Measurements from ENCODE around the gene GCC1. TPM values are rescaled to one million over a fixed set of nuclear protein-coding genes. Genes with fewer than 3 reads are reported as not detected.

Gene GCC1
- total RNA-seq, 1 experiment from 2014 or later = 16.8 TPM

DNA sequence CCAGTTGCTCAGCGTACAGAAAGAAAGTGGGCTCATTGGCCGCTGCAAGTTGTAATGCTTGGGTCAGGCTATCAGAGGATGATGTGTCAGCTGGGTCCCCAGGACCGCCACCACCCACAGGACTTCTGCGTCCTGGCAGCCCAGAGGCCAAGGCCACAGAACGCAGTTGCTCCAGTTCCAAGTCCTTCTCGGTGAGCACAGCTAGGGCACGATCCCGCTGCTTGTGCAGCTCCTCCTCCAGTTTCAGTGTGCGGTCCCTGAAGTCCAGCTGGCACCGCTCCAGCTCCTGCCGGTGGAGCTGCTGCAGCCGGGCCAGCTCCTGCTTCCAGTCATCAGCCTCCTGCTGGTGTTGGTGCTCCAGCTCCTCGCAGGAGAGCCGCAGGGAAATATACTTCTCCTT is 3.0 kb downstream of the GCC1 start:
- no peak overlapping the region for H3K18ac ChIP-seq (ENCODE audit: insufficient read length, low read depth, low read length)
- no peaks in the 10 kb centered on the region for H3K9me3 Mint-ChIP-seq
- H3K36me3 Mint-ChIP-seq (ENCODE audit: insufficient read depth in 1 of 3, low read depth in 3 of 3) = peaks cover 8 to 30% (median 21%) of the 10 kb centered on the region in 3 experiments
- peaks cover 2% of the 10 kb centered on the region; the same call in 1 of the 2 replicates for H3K4me1 ChIP-seq (ENCODE audit: insufficient read depth, low read length)
- no peak overlapping the region for H2BK15ac ChIP-seq (ENCODE audit: low read depth, low read length)
- H3K4me3 Mint-ChIP-seq = no peak overlapping the region
- no peak overlapping the region for H2BK120ac ChIP-seq (ENCODE audit: low read depth, low read length, poor library complexity, severe bottlenecking)
- no peak overlapping the region for H3K9ac ChIP-seq (ENCODE audit: extremely low read depth, insufficient read length, low read length)
- no peak overlapping the region for H3K4ac ChIP-seq (ENCODE audit: low read depth, low read length)
- no peak overlapping the region for H3K4me2 ChIP-seq (ENCODE audit: insufficient read depth, insufficient read length, low read length)
- H3K23ac ChIP-seq (ENCODE audit: insufficient read length, low read depth, low read length) = no peak overlapping the region
- no peak overlapping the region for H2BK12ac ChIP-seq (ENCODE audit: insufficient read length, low read depth, low read length)
- no peak overlapping the region for H3K27ac Mint-ChIP-seq
- H3K14ac ChIP-seq (ENCODE audit: insufficient read depth, low read length) = no peak overlapping the region
- DNase-seq = no peak
- peaks cover 6% of the 10 kb centered on the region for H3K79me1 ChIP-seq (ENCODE audit: insufficient read depth, low read depth, low read length, poor library complexity, severe bottlenecking)
- H2BK5ac ChIP-seq (ENCODE audit: insufficient read length, low read length) = no peak overlapping the region
- H4K8ac ChIP-seq (replicated peaks; ENCODE audit: insufficient read length, low read depth, low read length) = no peak overlapping the region
- no peaks in the 10 kb centered on the region for H4K20me1 ChIP-seq (ENCODE audit: control insufficient read depth, insufficient read depth, insufficient read length)
- H3K23me2 ChIP-seq (ENCODE audit: insufficient read length, low read depth, low read length, poor library complexity, severe bottlenecking) = peaks cover 8% of the 10 kb centered on the region
- peaks cover 19% of the 10 kb centered on the region for H3K27me3 Mint-ChIP-seq (ENCODE audit: low read depth)
- no peak overlapping the region for H2AK5ac ChIP-seq (ENCODE audit: insufficient read length, low read length)
- no peak overlapping the region for H3K27ac ChIP-seq (ENCODE audit: insufficient read length, low read depth, low read length)
- H2AFZ ChIP-seq (ENCODE audit: low read length) = no peak overlapping the region
- H4K5ac ChIP-seq (ENCODE audit: insufficient read length, low read depth, low read length) = no peak overlapping the region
- peaks cover 14 to 21% of the 10 kb centered on the region in 2 experiments for H3K4me1 Mint-ChIP-seq
- no peak overlapping the region for H3K56ac ChIP-seq (ENCODE audit: insufficient read length, low read depth, low read length)
- H3T11ph ChIP-seq (ENCODE audit: low read length) = no peak overlapping the region
- H2BK20ac ChIP-seq (ENCODE audit: low read depth, low read length, poor library complexity, severe bottlenecking) = no peak overlapping the region
- peaks cover 6% of the 10 kb centered on the region; the same call in 1 of the 2 replicates for H3K27me3 ChIP-seq (ENCODE audit: insufficient read depth, low read length)
- WGBS (ENCODE audit: extremely low coverage, insufficient read length, low lambda C conversion rate) = no CpG with 5 or more reads among the region's 14 CpGs
- H4K91ac ChIP-seq (ENCODE audit: insufficient read length, low read depth, low read length) = no peak overlapping the region
- TF ChIP-seq, protein P1, sequence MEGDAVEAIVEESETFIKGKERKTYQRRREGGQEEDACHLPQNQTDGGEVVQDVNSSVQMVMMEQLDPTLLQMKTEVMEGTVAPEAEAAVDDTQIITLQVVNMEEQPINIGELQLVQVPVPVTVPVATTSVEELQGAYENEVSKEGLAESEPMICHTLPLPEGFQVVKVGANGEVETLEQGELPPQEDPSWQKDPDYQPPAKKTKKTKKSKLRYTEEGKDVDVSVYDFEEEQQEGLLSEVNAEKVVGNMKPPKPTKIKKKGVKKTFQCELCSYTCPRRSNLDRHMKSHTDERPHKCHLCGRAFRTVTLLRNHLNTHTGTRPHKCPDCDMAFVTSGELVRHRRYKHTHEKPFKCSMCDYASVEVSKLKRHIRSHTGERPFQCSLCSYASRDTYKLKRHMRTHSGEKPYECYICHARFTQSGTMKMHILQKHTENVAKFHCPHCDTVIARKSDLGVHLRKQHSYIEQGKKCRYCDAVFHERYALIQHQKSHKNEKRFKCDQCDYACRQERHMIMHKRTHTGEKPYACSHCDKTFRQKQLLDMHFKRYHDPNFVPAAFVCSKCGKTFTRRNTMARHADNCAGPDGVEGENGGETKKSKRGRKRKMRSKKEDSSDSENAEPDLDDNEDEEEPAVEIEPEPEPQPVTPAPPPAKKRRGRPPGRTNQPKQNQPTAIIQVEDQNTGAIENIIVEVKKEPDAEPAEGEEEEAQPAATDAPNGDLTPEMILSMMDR (conservative IDR thresholded peaks at IDR 0.05) = no peak
- no peaks in the 10 kb centered on the region for H3K79me2 ChIP-seq (ENCODE audit: insufficient read depth, low read length)
- no peaks in the 10 kb centered on the region for H3K9me3 ChIP-seq (ENCODE audit: control insufficient read depth, low read depth, low read length)

All from H9 (cell line).